ENCODE data around the gene C8A. TPM values are rescaled to one million over a fixed set of nuclear protein-coding genes. Genes with fewer than 3 reads are reported as not detected.

The C8A gene
- total RNA-seq, 1 experiment from 2014 or later: not detected

DNA sequence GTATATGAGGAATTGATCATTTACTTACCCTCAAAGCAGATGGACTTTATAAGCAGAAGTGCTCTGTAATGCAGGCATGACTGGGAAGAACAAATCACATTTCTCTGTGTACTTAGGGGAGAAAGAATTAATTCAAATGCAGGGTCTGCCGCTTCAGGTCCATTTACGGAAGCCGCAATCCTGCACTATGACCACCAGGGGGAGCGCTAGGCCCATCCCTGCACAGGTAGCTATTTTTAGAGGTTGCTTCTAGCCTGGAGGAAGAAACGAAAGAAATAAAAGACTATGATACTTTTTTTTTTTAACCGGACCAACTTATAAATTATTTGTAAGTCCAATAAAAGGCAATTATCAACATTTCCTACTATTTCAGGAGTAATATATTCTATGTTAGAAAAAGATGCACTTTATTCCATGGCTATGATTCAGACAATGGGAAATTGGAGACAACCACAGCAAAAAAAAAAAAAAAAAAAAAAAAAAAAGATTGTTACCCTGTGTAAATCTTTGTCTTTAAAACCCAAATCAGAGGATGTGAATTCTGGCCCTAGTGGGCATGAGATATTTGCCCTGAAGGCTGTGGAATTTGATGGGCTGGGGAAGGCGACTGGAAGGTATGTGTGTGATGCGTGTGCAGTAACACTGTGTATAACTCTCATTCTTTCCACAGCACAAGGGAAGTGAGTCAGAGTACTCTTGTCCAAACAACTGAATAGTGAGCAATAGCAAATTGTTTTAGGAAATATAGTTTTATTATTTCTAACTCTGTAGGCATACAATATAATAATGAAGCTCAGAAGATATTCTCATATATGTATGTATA, 22.5 kb upstream of the C8A start:
- H3K9me3 ChIP-seq (ENCODE audit: control insufficient read depth, low read depth, low read length): no peaks in the 10 kb centered on the region
- H3K9ac ChIP-seq (ENCODE audit: extremely low read depth, insufficient read length, low read length): no peak overlapping the region
- H4K91ac ChIP-seq (ENCODE audit: insufficient read length, low read depth, low read length): no peak overlapping the region
- no peaks in the 10 kb centered on the region for H3K79me2 ChIP-seq (ENCODE audit: insufficient read depth, low read length)
- H2BK120ac ChIP-seq (ENCODE audit: low read depth, low read length, poor library complexity, severe bottlenecking): no peak overlapping the region
- H2BK15ac ChIP-seq (ENCODE audit: low read depth, low read length): no peak overlapping the region
- no peak overlapping the region for H4K8ac ChIP-seq (replicated peaks; ENCODE audit: insufficient read length, low read depth, low read length)
- Mint-ChIP-seq H3K4me1 (peaks cover 5 to 7% of the 10 kb centered on the region in 2 experiments; a peak in 3 of 4 replicates), H3K27ac (no peak overlapping the region), H3K27me3 (ENCODE audit: low read depth) (peaks cover 5% of the 10 kb centered on the region), H3K9me3 (no peaks in the 10 kb centered on the region), H3K36me3 (ENCODE audit: insufficient read depth in 1 of 3, low read depth in 3 of 3) (no peaks in the 10 kb centered on the region), H3K4me3 (no peak overlapping the region)
- no peak overlapping the region for H2BK20ac ChIP-seq (ENCODE audit: low read depth, low read length, poor library complexity, severe bottlenecking)
- no peak overlapping the region for H2BK5ac ChIP-seq (ENCODE audit: insufficient read length, low read length)
- no peak overlapping the region for H3K27ac ChIP-seq (ENCODE audit: insufficient read length, low read depth, low read length)
- no peak overlapping the region for H2BK12ac ChIP-seq (ENCODE audit: insufficient read length, low read depth, low read length)
- H3K23me2 ChIP-seq (ENCODE audit: insufficient read length, low read depth, low read length, poor library complexity, severe bottlenecking): no peaks in the 10 kb centered on the region
- no peak overlapping the region for H3K23ac ChIP-seq (ENCODE audit: insufficient read length, low read depth, low read length)
- no peak overlapping the region for H3K4ac ChIP-seq (ENCODE audit: low read depth, low read length)
- H3K4me2 ChIP-seq (ENCODE audit: insufficient read depth, insufficient read length, low read length): no peak overlapping the region
- no peak overlapping the region for H3K14ac ChIP-seq (ENCODE audit: insufficient read depth, low read length)
- H3K79me1 ChIP-seq (ENCODE audit: insufficient read depth, low read depth, low read length, poor library complexity, severe bottlenecking): no peaks in the 10 kb centered on the region
- no CpG with 5 or more reads among the region's 8 CpGs for WGBS (ENCODE audit: extremely low coverage, insufficient read length, low lambda C conversion rate)
- no peak overlapping the region for H2AK5ac ChIP-seq (ENCODE audit: insufficient read length, low read length)
- no peak overlapping the region for H3K56ac ChIP-seq (ENCODE audit: insufficient read length, low read depth, low read length)
- peak; percentile 64 for DNase-seq
- peak; percentile 97 for TF ChIP-seq CTCF (conservative IDR thresholded peaks at IDR 0.05)
- H2AFZ ChIP-seq (ENCODE audit: low read length): no peak overlapping the region
- no peak overlapping the region for H3T11ph ChIP-seq (ENCODE audit: low read length)
- H3K18ac ChIP-seq (ENCODE audit: insufficient read length, low read depth, low read length): no peak overlapping the region
- H4K20me1 ChIP-seq (ENCODE audit: control insufficient read depth, insufficient read depth, insufficient read length): no peaks in the 10 kb centered on the region
- no peaks in the 10 kb centered on the region for H3K4me1 ChIP-seq (ENCODE audit: insufficient read depth, low read length)
- H4K5ac ChIP-seq (ENCODE audit: insufficient read length, low read depth, low read length): no peak overlapping the region
- H3K27me3 ChIP-seq (ENCODE audit: insufficient read depth, low read length): no peaks in the 10 kb centered on the region

Data from H9 (cell line).